Uterus (tissue), 2 donors: ENCODE results near the gene DYNC1H1.

Source experiments
- POLR2A ChIP-seq, 2 donors: fragments of 450-650 bp; IDR thresholded peaks; one replicate each; pipeline ENCODE4 v1.6.1; 2016; ENCODE audit warnings: antibody characterized with exemption in 2 of 2, mild to moderate bottlenecking in 1 of 2, moderate library complexity in 1 of 2
- TF ChIP-seq, protein P1 (sequence below), 4 experiments: fragments of 200-600 bp in 2 of 4; fragments of 450-650 bp in 2 of 4; sonication (generic) in 2 of 4; IDR thresholded peaks; one replicate each; pipeline ENCODE4 v1.5.1; 2016 to 2019; ENCODE audit warnings: antibody characterized with exemption in 4 of 4, mild to moderate bottlenecking in 2 of 4, moderate library complexity in 1 of 4

DNA sequence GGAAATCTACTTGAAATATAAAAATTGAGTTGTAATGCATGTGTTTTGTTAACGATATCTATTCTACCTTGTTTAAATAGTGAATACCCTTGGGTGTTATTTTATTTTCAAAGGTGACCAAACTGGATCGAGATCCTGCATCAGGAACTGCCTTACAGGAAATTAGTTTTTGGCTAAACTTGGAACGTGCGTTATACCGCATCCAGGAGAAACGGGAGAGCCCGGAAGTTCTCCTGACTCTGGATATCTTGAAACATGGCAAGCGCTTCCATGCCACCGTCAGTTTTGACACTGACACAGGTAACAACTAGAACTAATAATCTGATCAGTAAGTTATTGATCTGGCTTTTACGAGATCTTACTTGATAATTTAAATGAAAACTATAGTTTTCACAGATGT, 15.9 kb downstream of the DYNC1H1 start:
- TF ChIP-seq, protein P1, sequence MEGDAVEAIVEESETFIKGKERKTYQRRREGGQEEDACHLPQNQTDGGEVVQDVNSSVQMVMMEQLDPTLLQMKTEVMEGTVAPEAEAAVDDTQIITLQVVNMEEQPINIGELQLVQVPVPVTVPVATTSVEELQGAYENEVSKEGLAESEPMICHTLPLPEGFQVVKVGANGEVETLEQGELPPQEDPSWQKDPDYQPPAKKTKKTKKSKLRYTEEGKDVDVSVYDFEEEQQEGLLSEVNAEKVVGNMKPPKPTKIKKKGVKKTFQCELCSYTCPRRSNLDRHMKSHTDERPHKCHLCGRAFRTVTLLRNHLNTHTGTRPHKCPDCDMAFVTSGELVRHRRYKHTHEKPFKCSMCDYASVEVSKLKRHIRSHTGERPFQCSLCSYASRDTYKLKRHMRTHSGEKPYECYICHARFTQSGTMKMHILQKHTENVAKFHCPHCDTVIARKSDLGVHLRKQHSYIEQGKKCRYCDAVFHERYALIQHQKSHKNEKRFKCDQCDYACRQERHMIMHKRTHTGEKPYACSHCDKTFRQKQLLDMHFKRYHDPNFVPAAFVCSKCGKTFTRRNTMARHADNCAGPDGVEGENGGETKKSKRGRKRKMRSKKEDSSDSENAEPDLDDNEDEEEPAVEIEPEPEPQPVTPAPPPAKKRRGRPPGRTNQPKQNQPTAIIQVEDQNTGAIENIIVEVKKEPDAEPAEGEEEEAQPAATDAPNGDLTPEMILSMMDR (IDR thresholded peaks at IDR 0.05), result no peak
- no peak for TF ChIP-seq POLR2A (IDR thresholded peaks at IDR 0.05)
